AG09309 (cell line): ENCODE results near the gene TEDC1.

Experiments used
- DNase-seq: peaks from one replicate; pipeline ENCODE4 v3.0.0-alpha.2; 2010; ENCODE audit warnings: low read depth
- H3K4me3 ChIP-seq: 2 replicates; pipeline ENCODE4 v1.5.1; 2011; ENCODE audit warnings: mild to moderate bottlenecking, low read depth, low read length, moderate library complexity; ENCODE audit not compliant: control insufficient read depth
- CTCF ChIP-seq: IDR thresholded peaks from 2 replicates; pipeline ENCODE4 v1.5.1; 2011; ENCODE audit warnings: mild to moderate bottlenecking, low read depth, low read length, inconsistent platforms; ENCODE audit not compliant: insufficient read depth, control insufficient read depth; ENCODE audit errors: missing control alignments

TEDC1 gene

GRCh38 chr14:105481886-105482457 is 9.1 kb upstream of the TEDC1 start:
- DNase-seq, result peak; percentile 91
- no peak for TF ChIP-seq CTCF
- peak overlapping the region; percentile 55 for H3K4me3 ChIP-seq

- H3K4me3 ChIP-seq, result no peak overlapping the region
- no peak for DNase-seq
- TF ChIP-seq CTCF, result no peak
Observed at GRCh38 chr14:105482486-105483110, 8.4 kb upstream of the TEDC1 start.

- TF ChIP-seq CTCF, result no peak
- DNase-seq, result no peak
- no peak overlapping the region for H3K4me3 ChIP-seq
Observed at GRCh38 chr14:105483300-105484068, 7.6 kb upstream of the TEDC1 start.

- no peak for TF ChIP-seq CTCF
- DNase-seq, result peak; percentile 2
- no peak overlapping the region for H3K4me3 ChIP-seq
Observed at GRCh38 chr14:105484069-105484996, 6.7 kb upstream of the TEDC1 start.

GRCh38 chr14:105484997-105485393 is 6.1 kb upstream of the TEDC1 start:
- DNase-seq, result no peak
- TF ChIP-seq CTCF, result no peak
- H3K4me3 ChIP-seq, result no peak overlapping the region

- no peak for DNase-seq
- TF ChIP-seq CTCF, result no peak
- no peak overlapping the region for H3K4me3 ChIP-seq
Observed at GRCh38 chr14:105485739-105486162, 5.3 kb upstream of the TEDC1 start.
